ENCODE data around the gene OTC. TPM values are rescaled to one million over a fixed set of nuclear protein-coding genes. Genes with fewer than 3 reads are reported as not detected.

OTC gene
- total and polyA plus RNA-seq, 2 donors: 0.05 to 0.11 TPM

DNA sequence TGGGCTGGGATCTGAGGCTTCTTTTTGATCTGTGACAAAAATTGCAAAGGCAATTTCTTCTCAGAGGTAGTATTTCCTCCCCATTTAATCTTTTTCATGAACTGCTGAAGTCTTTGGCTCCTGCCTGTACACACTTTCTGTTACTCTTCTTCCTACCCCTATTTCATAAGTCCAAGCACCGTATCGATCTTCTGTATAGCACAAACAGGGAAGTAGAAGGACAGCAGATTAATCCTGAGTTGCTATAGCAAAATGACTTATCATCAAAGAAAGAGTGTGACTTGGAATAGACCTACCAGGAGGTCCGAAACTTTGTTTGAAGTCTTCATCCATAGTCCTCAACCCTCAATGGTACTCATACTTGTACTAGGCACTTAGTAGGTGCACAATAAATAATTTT lies 22.0 kb downstream of the OTC start:
- no peaks in the 10 kb centered on the region for H3K27me3 ChIP-seq (ENCODE audit: control insufficient read depth in 2 of 2, insufficient read depth in 1 of 2, low read length in 1 of 2)
- H3K4me3 ChIP-seq (ENCODE audit: low read length in 2 of 2): no peak overlapping the region
- H3K27ac ChIP-seq (ENCODE audit: low read depth in 1 of 2, low read length in 1 of 2): no peak overlapping the region
- no peak for DNase-seq (ENCODE audit: low read depth in 6 of 9, low spot score in 9 of 9)
- H3K9me3 ChIP-seq (ENCODE audit: control insufficient read depth in 2 of 2, insufficient read depth in 1 of 2, low read length in 1 of 2): no peaks in the 10 kb centered on the region
- WGBS: 96% methylated on average over 3 of the region's 3 CpGs
- no peaks in the 10 kb centered on the region for H3K36me3 ChIP-seq (ENCODE audit: control insufficient read depth in 2 of 2, insufficient read depth in 2 of 2, low read length in 1 of 2)
- H3K4me1 ChIP-seq (ENCODE audit: control insufficient read depth in 2 of 2, insufficient read depth in 2 of 2, low read length in 2 of 2): no peaks in the 10 kb centered on the region

DNA sequence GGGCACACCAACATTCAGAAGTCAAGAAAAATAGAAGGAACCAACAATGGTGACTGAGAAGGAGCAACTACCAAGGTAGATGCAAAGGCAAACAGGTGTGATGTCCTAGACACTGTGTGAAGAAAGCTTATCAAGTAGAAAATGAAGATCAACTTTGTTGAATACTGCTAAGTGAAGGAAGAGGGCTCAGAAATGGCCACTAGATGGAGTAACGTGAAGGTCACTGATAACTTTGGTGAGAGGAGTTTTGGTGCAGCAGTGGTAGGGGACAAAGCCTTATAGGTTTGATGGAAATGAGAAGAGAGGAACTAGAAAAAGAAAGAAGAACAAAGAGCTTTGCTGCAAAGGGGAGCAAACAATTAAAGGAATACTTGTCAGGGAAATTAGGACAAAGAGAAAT lies 23.5 kb downstream of the OTC start:
- no peak overlapping the region for H3K27ac ChIP-seq (ENCODE audit: low read depth in 1 of 2, low read length in 1 of 2)
- peak in 1 of 9 donors; percentile 2 for DNase-seq (ENCODE audit: low read depth in 6 of 9, low spot score in 9 of 9)
- 13% methylated on average over 1 of the region's 1 CpG for WGBS

DNA sequence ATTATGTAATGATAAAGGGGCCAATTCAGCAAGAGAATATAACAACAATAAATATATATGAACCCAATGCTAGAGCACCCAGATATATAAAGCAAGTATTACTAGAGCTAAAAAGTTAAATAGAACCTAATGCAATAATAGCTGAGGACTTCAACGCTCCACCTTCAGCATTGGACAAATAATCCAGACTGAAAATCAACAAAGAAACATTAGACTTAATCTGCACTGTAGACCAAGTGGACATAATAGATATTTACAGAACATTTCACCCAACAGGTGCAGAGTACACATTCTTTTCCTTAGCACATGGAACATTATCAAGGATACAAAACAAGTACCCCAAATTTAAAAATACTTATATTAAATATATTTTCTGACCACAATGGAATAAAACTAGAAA lies 24.3 kb downstream of the OTC start:
- Histone ChIP-seq H3K27ac (ENCODE audit: low read depth in 1 of 2, low read length in 1 of 2) (no peak overlapping the region), H3K9me3 (ENCODE audit: control insufficient read depth in 2 of 2, insufficient read depth in 1 of 2, low read length in 1 of 2) (no peaks in the 10 kb centered on the region), H3K27me3 (ENCODE audit: control insufficient read depth in 2 of 2, insufficient read depth in 1 of 2, low read length in 1 of 2) (no peaks in the 10 kb centered on the region), H3K36me3 (ENCODE audit: control insufficient read depth in 2 of 2, insufficient read depth in 2 of 2, low read length in 1 of 2) (no peaks in the 10 kb centered on the region), H3K4me3 (ENCODE audit: low read length in 2 of 2) (no peak overlapping the region), H3K4me1 (ENCODE audit: control insufficient read depth in 2 of 2, insufficient read depth in 2 of 2, low read length in 2 of 2) (no peaks in the 10 kb centered on the region)
- WGBS: 97% methylated on average over 1 of the region's 1 CpG
- no peak for DNase-seq (ENCODE audit: low read depth in 6 of 9, low spot score in 9 of 9)

More for the DNA sequence above, 23.5 kb downstream of the OTC start:
- Histone ChIP-seq H3K9me3 (ENCODE audit: control insufficient read depth in 2 of 2, insufficient read depth in 1 of 2, low read length in 1 of 2) (no peaks in the 10 kb centered on the region), H3K36me3 (ENCODE audit: control insufficient read depth in 2 of 2, insufficient read depth in 2 of 2, low read length in 1 of 2) (no peaks in the 10 kb centered on the region), H3K4me1 (ENCODE audit: control insufficient read depth in 2 of 2, insufficient read depth in 2 of 2, low read length in 2 of 2) (no peaks in the 10 kb centered on the region), H3K27me3 (ENCODE audit: control insufficient read depth in 2 of 2, insufficient read depth in 1 of 2, low read length in 1 of 2) (no peaks in the 10 kb centered on the region), H3K4me3 (ENCODE audit: low read length in 2 of 2) (no peak overlapping the region)

DNA sequence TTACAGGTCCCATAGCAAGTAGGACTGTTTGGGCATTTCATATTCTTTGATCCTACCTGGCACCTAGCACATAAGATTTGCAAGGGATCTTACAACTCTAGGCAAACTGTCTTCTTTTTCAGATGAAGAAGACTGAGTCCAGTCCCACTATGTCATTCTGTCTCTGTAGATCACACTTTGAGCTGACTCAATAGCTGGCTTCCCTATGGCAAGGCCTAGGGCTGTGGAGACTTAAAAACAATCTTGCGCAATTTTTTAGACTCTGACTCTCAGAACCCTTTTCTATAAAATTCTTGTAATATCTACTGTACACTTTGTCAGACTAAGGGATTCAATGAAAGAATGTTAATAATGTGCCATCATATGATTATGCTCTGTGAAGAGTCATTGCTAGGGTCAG lies 26.7 kb downstream of the OTC start:
- DNase-seq (ENCODE audit: low read depth in 6 of 9, low spot score in 9 of 9): no peak
- no peak overlapping the region for H3K4me3 ChIP-seq (ENCODE audit: low read length in 2 of 2)
- H3K9me3 ChIP-seq (ENCODE audit: control insufficient read depth in 2 of 2, insufficient read depth in 1 of 2, low read length in 1 of 2): no peaks in the 10 kb centered on the region
- H3K4me1 ChIP-seq (ENCODE audit: control insufficient read depth in 2 of 2, insufficient read depth in 2 of 2, low read length in 2 of 2): no peaks in the 10 kb centered on the region
- no peaks in the 10 kb centered on the region for H3K36me3 ChIP-seq (ENCODE audit: control insufficient read depth in 2 of 2, insufficient read depth in 2 of 2, low read length in 1 of 2)
- H3K27ac ChIP-seq (ENCODE audit: low read depth in 1 of 2, low read length in 1 of 2): no peak overlapping the region
- no peaks in the 10 kb centered on the region for H3K27me3 ChIP-seq (ENCODE audit: control insufficient read depth in 2 of 2, insufficient read depth in 1 of 2, low read length in 1 of 2)
- WGBS: 100% methylated on average over 1 of the region's 1 CpG

DNA sequence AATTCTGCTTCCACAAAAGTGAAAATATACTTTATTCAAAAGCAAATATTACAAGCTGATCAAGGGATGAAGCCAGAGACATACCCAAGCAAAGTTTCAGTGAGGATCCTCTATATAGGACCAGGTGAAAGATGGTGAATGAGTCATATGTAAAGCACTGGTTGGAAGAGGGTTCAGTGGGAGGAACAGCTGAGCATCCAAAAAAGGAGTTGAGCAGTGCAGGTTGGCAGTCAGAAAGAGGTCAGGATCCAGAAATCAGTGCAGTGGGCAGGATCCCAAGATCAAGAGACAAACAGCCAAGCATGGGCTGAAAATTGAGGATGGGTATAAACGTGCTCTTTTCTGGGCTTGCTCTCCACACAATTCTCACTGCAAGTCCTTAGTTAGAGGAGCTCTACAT lies 30.3 kb downstream of the OTC start:
- H3K36me3 ChIP-seq (ENCODE audit: control insufficient read depth in 2 of 2, insufficient read depth in 2 of 2, low read length in 1 of 2): no peaks in the 10 kb centered on the region
- DNase-seq (ENCODE audit: low read depth in 6 of 9, low spot score in 9 of 9): no peak
- no peaks in the 10 kb centered on the region for H3K27me3 ChIP-seq (ENCODE audit: control insufficient read depth in 2 of 2, insufficient read depth in 1 of 2, low read length in 1 of 2)
- 82% methylated on average over 1 of the region's 1 CpG for WGBS
- no peak overlapping the region for H3K27ac ChIP-seq (ENCODE audit: low read depth in 1 of 2, low read length in 1 of 2)
- H3K9me3 ChIP-seq (ENCODE audit: control insufficient read depth in 2 of 2, insufficient read depth in 1 of 2, low read length in 1 of 2): no peaks in the 10 kb centered on the region
- H3K4me1 ChIP-seq (ENCODE audit: control insufficient read depth in 2 of 2, insufficient read depth in 2 of 2, low read length in 2 of 2): no peaks in the 10 kb centered on the region
- H3K4me3 ChIP-seq (ENCODE audit: low read length in 2 of 2): no peak overlapping the region

DNA sequence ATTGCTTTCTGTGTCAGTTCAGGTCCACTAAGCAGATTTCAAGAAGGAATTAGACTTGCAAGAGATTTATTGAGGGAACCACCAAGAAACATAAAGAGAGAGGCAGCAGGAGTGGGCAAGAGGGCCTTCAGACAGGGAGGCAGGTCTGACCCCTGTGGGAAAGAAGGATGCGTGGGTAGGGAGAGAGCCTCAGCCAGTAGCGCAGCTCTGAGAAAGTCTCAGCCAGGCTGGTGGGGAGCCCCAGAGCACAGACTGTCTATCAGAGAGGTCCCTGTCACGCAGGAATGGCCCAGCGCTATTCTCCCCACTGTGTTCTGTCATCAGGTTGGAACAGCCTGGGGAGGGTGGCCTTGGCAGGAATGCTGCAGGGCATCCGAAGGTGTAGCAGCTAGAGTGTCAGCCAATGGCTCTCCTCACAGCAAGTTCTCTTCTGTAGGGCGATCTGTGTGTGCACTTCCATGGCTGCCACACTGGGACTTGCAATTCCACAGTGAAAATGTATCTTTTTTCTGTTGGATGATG lies 48.0 kb downstream of the OTC start:
- Histone ChIP-seq H3K4me3 (ENCODE audit: low read length in 2 of 2) (no peak overlapping the region), H3K36me3 (ENCODE audit: control insufficient read depth in 2 of 2, insufficient read depth in 2 of 2, low read length in 1 of 2) (no peaks in the 10 kb centered on the region), H3K9me3 (ENCODE audit: control insufficient read depth in 2 of 2, insufficient read depth in 1 of 2, low read length in 1 of 2) (no peaks in the 10 kb centered on the region), H3K27me3 (ENCODE audit: control insufficient read depth in 2 of 2, insufficient read depth in 1 of 2, low read length in 1 of 2) (no peaks in the 10 kb centered on the region), H3K4me1 (ENCODE audit: control insufficient read depth in 2 of 2, insufficient read depth in 2 of 2, low read length in 2 of 2) (no peaks in the 10 kb centered on the region), H3K27ac (ENCODE audit: low read depth in 1 of 2, low read length in 1 of 2) (no peak overlapping the region)
- whole genome bisulfite sequencing: 98% methylated on average over 6 of the region's 6 CpGs
- DNase-seq (ENCODE audit: low read depth in 6 of 9, low spot score in 9 of 9): no peak

DNA sequence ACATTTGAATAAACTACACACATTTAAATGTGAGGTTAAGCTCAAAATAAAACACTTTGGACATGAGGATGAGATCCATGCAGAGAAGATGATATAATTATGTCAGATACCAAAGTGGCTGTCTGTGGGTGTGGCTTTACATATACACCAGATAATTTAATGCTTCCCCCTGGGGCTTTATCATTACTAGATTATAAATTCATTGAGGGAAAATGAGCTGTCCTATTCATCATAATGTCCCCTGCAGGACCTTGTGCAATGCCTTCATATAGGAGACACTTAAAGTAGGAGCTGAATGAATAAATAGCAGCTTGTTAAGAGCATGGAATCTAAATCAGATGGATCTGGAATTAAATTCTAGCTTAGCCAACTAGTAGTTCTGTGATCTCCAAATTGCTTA lies 49.7 kb downstream of the OTC start:
- no peaks in the 10 kb centered on the region for H3K36me3 ChIP-seq (ENCODE audit: control insufficient read depth in 2 of 2, insufficient read depth in 2 of 2, low read length in 1 of 2)
- H3K4me1 ChIP-seq (ENCODE audit: control insufficient read depth in 2 of 2, insufficient read depth in 2 of 2, low read length in 2 of 2): no peaks in the 10 kb centered on the region
- DNase-seq (ENCODE audit: low read depth in 6 of 9, low spot score in 9 of 9): no peak
- H3K4me3 ChIP-seq (ENCODE audit: low read length in 2 of 2): no peak overlapping the region
- no peaks in the 10 kb centered on the region for H3K27me3 ChIP-seq (ENCODE audit: control insufficient read depth in 2 of 2, insufficient read depth in 1 of 2, low read length in 1 of 2)
- no peaks in the 10 kb centered on the region for H3K9me3 ChIP-seq (ENCODE audit: control insufficient read depth in 2 of 2, insufficient read depth in 1 of 2, low read length in 1 of 2)
- no peak overlapping the region for H3K27ac ChIP-seq (ENCODE audit: low read depth in 1 of 2, low read length in 1 of 2)

DNA sequence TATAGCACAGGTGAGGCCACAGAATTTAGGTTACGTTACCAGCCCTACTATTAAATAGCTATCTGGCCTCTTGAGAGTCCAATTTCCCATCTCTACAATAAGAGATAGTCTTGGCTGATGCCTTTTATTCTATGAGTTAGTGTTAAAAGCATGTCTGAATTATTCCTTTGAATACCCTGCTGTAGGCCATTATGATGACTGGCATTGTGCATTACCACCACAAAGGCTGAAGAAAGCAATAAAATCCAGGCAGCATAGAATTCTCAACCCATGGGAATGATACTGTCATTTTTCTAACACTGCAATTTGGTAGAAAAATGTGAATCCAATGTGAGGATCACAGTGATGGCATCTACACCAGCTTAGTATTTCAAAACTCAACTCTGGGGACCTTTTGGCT lies 51.4 kb downstream of the OTC start:
- WGBS: 97% methylated on average over 1 of the region's 1 CpG
- H3K27me3 ChIP-seq (ENCODE audit: control insufficient read depth in 2 of 2, insufficient read depth in 1 of 2, low read length in 1 of 2): no peaks in the 10 kb centered on the region

DNA sequence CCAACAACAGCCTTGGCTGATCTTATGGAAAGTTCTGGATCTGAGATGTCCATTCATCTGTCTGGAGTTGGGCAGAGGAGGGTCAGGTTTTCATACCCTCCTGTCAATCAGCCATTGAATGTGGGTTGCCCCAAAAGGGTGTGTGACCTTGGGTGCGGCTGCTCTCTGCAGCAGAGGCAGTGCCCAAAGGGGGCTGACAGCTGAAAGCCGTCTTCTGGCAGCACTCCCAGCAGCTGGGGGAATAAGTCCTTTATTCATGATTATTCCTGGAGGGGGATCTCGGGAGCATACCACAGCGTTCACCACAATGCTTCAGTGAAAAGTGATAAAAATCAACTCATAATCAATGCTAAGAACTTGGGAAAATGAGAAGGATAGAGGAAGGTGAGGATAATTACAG lies 54.7 kb downstream of the OTC start:
- H3K27ac ChIP-seq (ENCODE audit: low read depth in 1 of 2, low read length in 1 of 2): no peak overlapping the region
- no peak for DNase-seq (ENCODE audit: low read depth in 6 of 9, low spot score in 9 of 9)
- WGBS: 73% methylated on average over 4 of the region's 4 CpGs

More for the DNA sequence above, 51.4 kb downstream of the OTC start:
- Histone ChIP-seq H3K4me3 (ENCODE audit: low read length in 2 of 2) (no peak overlapping the region), H3K36me3 (ENCODE audit: control insufficient read depth in 2 of 2, insufficient read depth in 2 of 2, low read length in 1 of 2) (no peaks in the 10 kb centered on the region), H3K27ac (ENCODE audit: low read depth in 1 of 2, low read length in 1 of 2) (no peak overlapping the region), H3K9me3 (ENCODE audit: control insufficient read depth in 2 of 2, insufficient read depth in 1 of 2, low read length in 1 of 2) (no peaks in the 10 kb centered on the region), H3K4me1 (ENCODE audit: control insufficient read depth in 2 of 2, insufficient read depth in 2 of 2, low read length in 2 of 2) (no peaks in the 10 kb centered on the region)
- no peak for DNase-seq (ENCODE audit: low read depth in 6 of 9, low spot score in 9 of 9)

DNA sequence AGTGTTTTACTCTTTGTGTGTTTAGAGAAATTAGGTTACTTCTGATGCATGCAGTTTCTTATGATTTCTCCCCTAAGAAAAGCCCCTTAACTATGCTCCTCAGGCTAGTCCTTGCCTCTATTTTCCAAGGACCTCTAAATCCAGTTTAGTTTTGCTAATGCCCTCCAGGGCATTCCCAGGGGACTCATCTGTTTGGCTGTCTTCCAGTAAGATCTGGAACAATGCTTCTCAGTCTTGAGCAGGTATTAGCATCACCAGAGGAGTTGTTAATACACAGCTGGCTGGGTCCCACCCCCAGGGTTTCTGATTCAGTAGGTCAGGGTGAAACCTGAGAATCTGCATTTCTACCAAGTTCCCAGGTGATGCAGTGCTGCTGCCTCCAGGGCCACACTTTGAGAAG lies 56.9 kb downstream of the OTC start:
- Histone ChIP-seq H3K27ac (ENCODE audit: low read depth in 1 of 2, low read length in 1 of 2) (no peak overlapping the region), H3K27me3 (ENCODE audit: control insufficient read depth in 2 of 2, insufficient read depth in 1 of 2, low read length in 1 of 2) (no peaks in the 10 kb centered on the region), H3K4me3 (ENCODE audit: low read length in 2 of 2) (no peak overlapping the region), H3K4me1 (ENCODE audit: control insufficient read depth in 2 of 2, insufficient read depth in 2 of 2, low read length in 2 of 2) (no peaks in the 10 kb centered on the region), H3K9me3 (ENCODE audit: control insufficient read depth in 2 of 2, insufficient read depth in 1 of 2, low read length in 1 of 2) (no peaks in the 10 kb centered on the region), H3K36me3 (ENCODE audit: control insufficient read depth in 2 of 2, insufficient read depth in 2 of 2, low read length in 1 of 2) (no peaks in the 10 kb centered on the region)
- DNase-seq (ENCODE audit: low read depth in 6 of 9, low spot score in 9 of 9): no peak

More for the DNA sequence above, 54.7 kb downstream of the OTC start:
- Histone ChIP-seq H3K9me3 (ENCODE audit: control insufficient read depth in 2 of 2, insufficient read depth in 1 of 2, low read length in 1 of 2) (no peaks in the 10 kb centered on the region), H3K36me3 (ENCODE audit: control insufficient read depth in 2 of 2, insufficient read depth in 2 of 2, low read length in 1 of 2) (no peaks in the 10 kb centered on the region), H3K27me3 (ENCODE audit: control insufficient read depth in 2 of 2, insufficient read depth in 1 of 2, low read length in 1 of 2) (no peaks in the 10 kb centered on the region), H3K4me3 (ENCODE audit: low read length in 2 of 2) (no peak overlapping the region), H3K4me1 (ENCODE audit: control insufficient read depth in 2 of 2, insufficient read depth in 2 of 2, low read length in 2 of 2) (no peaks in the 10 kb centered on the region)

All from thymus (tissue), 11 donors.